IPS-NIHi7 (cell line): ENCODE results near the gene UBE4A.

Experiments used
- DNase-seq: peaks from one replicate; pipeline ENCODE4 v3.0.0; 2012; ENCODE audit warnings: mixed read lengths; ENCODE audit errors: extremely low spot score

UBE4A gene

GRCh38 chr11:118341815-118342489 is 17.4 kb upstream of the UBE4A start:
- DNase-seq = no peak

DNA sequence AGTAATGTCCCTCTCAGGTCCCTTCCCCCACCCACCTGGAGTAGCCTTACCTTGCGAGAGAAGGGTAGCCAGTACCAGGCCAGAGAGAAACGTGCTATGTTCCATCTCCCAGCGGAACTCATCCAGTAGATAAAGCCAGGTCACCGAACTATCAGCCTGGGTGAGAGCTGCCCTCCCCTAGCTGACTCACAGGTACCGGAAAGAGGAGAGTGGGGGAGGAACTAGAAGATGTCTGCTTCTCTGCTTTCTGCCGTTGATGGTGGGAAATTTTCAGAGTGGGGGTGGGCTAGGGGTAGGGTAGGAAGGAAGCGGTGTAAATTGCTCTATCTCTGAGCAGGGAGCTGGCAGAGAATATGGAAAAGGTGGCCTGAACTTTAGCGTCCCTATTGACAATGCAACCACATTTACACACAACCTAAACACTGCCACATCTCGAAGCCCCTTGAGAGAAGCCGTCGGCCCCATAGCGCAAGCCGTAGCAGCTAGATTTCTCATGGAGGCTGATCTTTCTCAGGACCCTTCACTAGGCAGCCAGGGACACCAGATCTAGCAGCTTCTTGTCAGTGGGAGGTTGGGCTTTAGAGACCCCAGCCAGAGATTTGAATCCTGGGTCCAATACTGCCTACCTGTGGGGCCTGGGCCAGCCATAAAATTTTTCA is 16.8 kb upstream of the UBE4A start, which contains the start of gene CD3D:
Gene CD3D, minus strand, starts transcription at position 203 of the 659 bp plus-strand sequence. Its CDS starts 98 bp downstream, at position 105.
- peak; percentile 32 for DNase-seq

GRCh38 chr11:118343248-118343647 is 16.2 kb upstream of the UBE4A start:
- DNase-seq = no peak

GRCh38 chr11:118343981-118344515 is 15.4 kb upstream of the UBE4A start, which contains the start of gene CD3G:
TSS of gene CD3G (plus strand) at chr11:118344344. CDS start at chr11:118344424, 80 bp downstream.
- DNase-seq = no peak

DNA sequence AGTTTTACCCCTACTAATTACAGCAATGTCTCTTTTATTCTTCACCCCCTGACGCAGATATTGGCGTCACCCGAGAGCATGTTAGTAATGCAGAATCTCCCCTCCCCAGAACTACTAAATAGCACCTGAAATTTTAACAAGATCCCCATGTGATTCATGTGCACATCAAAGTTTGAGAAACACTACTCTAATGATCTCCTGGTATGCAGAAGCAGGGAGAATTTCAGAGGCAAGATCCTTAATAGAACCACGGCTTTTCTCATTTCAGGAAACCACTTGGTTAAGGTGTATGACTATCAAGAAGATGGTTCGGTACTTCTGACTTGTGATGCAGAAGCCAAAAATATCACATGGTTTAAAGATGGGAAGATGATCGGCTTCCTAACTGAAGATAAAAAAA is 9.9 kb upstream of the UBE4A start:
- no peak for DNase-seq

- no peak for DNase-seq
Measured at GRCh38 chr11:118353084-118353710, 6.2 kb upstream of the UBE4A start.

DNA sequence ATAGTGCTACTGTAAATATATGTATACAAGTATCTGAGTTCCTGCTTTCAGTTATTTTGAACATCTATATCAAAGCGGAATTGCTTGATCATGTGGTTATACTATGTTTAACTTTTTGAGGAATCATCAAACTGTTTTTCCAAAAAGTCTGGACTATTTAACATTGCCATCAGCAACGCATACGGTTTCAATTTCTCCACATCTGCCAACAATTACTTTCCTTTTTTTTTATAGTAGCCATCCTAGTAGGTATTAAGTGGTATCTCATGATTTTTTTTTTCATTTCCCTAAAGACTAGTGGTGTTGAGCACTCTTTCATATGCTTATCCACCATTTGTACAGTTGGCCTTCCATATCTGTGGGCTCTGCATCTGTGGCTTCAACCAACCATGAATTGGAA is 1.3 kb upstream of the UBE4A start:
- no peak for DNase-seq

DNA sequence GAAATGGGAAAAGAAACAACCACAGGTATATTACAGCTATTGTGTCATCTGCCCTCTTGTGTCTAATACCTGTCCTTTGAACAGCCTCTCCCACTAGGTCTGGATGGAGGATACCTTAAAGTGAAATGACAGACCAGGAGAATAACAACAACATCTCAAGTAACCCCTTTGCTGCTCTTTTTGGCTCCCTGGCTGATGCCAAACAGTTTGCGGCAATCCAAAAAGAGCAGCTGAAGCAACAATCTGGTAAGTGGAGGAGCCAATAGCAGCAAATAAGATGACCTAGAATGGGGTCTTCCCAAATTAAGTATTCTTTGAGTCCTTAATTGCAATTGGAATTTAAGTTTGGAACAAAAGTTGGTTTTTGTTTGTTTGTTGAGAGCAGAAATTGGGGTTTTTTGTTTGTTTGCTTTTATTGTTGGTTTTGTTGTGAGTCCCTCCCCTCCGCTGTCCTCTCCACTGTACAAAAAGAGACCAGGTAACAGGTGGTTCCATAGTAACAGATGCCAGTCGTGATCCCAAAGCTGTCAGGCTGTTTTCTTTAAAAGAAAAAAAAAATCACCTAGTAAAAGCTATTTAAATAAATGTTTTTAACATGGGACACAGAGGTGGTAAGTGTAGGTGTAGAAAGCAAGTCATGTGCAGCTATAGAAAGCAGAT is 5.7 kb downstream of the UBE4A start:
- DNase-seq = no peak

- DNase-seq = no peak
Measured at GRCh38 chr11:118366287-118366686, 6.9 kb downstream of the UBE4A start.

DNA sequence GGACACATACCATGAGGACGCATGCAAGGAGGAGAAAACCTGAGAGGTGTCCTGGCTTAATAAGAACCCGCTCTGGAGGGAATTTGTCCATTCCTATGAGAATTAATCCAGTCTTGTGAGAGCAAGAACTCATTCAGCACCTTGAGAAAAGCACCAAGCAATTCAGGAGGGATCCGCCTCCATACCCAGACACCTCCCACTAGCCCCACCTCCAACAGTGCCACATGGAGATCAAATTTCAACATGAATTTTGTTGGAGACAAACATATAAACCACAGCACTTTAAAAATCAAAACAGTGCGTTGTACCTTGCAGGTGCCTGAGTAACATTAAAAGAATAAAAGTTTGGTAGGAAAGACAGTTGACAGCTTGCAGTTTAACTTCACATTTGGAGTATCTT is 11.4 kb downstream of the UBE4A start:
- no peak for DNase-seq

DNA sequence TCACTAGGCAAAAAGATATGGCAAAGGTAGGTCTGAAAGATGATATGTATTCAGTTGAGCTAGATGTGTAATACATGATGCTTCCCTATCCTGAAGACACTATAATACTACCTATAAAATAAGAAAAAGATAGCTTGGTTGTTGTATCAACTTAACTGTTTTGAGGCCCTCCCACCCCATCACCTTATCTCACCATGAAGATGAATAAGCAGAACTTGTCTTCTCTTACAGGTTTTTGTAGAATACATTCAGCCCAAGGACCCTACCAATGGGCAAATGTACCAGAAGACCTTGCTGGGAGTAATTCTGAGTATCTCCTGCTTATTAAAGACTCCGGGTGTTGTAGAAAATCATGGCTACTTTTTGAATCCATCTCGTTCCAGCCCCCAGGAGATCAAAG is 13.9 kb downstream of the UBE4A start:
- no peak for DNase-seq

GRCh38 chr11:118373871-118374270 is 14.5 kb downstream of the UBE4A start:
- DNase-seq = no peak

- no peak for DNase-seq
Measured at GRCh38 chr11:118374729-118375128, 15.3 kb downstream of the UBE4A start.

GRCh38 chr11:118375978-118376377 is 16.6 kb downstream of the UBE4A start:
- DNase-seq = no peak

DNA sequence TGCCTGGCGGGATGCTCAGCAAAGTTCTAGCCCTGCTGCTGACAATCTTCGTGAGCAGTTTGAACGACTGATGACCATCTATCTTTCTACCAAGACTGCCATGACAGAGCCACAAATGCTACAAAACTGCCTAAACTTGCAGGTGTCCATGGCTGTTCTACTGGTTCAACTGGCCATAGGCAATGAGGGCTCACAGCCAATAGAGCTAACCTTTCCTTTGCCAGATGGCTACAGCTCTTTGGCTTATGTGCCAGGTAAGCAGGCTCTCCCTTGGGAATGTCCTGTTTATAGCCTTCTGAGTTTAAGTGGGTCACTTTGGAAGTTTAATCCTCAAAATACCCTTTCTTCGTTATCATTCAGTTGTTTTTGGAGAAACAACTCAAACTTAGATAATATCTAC is 20.1 kb downstream of the UBE4A start:
- no peak for DNase-seq

DNA sequence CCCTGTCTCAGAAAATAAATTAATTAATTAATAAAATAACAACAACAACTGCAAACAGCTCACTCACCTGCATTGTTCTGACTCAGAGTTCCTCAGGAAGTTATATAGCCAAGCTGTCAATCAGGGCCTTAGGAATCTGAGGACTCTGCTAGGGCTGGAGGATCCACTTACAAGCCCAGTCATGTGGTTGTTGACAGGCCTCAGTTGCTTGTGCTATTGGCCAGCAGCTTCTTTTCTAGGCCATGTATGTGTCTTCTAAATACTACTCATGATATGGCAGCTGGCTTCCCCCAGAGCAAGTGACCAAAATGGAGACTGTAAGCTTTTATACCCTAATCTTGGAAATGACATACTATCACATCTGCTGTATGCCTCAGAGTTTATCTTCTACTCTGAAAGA is 21.2 kb downstream of the UBE4A start:
- no peak for DNase-seq

GRCh38 chr11:118382954-118383353 is 23.6 kb downstream of the UBE4A start:
- DNase-seq = no peak

- DNase-seq = no peak
Measured at GRCh38 chr11:118383657-118384056, 24.3 kb downstream of the UBE4A start.

DNA sequence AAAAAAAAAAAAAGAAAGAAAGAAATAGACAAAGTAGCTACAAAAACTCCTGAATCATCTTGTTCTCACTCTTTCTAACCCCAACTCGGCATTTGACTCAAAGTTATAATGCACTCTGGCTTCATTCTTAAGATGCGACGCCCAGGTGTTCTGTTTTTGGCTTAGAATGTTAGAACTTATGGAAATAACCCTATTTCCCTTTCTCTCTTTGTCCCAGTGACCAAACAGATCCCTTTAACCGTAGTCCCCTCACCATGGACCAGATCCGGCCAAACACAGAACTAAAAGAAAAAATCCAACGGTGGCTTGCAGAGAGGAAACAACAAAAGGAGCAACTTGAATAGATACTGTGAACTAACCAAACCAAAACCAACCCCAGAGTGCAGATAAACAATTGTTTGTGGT is 36.7 kb downstream of the UBE4A start:
- DNase-seq = no peak

DNA sequence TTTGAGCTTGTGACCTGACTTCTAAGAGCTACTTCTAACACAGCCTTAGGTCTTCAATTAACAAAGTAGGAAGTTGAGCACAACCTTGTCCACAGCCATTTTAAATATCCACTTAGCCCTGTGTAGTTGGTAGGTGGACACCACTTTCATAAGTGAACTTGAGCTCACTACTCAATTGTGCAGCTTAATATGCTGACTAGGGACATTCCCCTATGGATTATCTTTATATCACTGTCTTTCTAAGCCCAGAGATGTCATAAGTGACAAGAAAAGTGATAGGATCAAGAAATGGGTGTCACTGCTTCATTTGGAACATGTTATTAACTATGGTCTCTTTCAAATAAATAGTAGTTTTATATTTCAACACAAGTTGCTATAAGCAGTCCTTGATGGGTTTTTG is 38.0 kb downstream of the UBE4A start:
- DNase-seq = no peak

DNA sequence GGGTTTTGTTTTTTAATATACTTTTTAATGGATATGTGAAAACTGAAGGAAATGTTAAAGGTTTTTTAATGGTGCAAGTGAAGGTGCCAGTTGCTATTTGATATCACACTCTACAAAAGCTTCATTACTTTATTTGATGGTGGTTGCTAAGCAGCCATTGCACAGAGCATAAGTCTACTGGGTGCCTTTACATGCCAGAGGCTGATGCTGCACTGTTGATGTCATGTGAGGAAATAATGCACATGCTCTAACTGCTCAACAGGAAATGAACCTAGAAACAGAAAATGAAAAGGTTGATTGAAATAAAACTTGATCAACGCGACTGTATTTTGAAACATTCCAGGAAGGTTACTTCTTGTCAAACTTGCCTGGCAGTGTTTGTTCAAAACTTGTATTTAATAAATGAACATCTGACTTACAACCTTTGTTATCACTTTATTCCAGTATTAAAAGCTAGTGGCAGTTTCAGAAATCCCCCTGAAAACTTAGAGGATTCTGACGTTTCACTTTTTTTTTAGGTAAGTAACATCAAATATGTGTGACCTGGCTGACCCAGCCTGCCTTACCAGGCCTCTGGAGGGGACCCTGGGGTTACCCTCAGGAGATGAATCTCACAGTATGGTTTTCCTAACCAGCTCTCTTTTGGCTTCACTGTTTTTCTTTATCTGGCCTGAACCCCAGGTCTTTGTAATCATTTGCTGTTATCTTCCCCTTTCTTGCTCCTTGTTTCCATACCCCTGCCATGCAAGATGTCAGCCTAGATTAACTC is 39.6 kb downstream of the UBE4A start:
- DNase-seq = no peak
